ENCODE measurements around the gene SMIM20. TPM values are rescaled to one million over a fixed set of nuclear protein-coding genes. Genes with fewer than 3 reads are reported as not detected.
A peak's percentile ranks its signal among the peaks of the same experiment; 100 is the strongest.

Gene SMIM20
- total and polyA plus RNA-seq, 9 of the 15 experiments (the other 6 are each of a cell fraction or from before 2014, with no cell fraction given): 25.1 to 51.0 (median 38.9) TPM

DNA sequence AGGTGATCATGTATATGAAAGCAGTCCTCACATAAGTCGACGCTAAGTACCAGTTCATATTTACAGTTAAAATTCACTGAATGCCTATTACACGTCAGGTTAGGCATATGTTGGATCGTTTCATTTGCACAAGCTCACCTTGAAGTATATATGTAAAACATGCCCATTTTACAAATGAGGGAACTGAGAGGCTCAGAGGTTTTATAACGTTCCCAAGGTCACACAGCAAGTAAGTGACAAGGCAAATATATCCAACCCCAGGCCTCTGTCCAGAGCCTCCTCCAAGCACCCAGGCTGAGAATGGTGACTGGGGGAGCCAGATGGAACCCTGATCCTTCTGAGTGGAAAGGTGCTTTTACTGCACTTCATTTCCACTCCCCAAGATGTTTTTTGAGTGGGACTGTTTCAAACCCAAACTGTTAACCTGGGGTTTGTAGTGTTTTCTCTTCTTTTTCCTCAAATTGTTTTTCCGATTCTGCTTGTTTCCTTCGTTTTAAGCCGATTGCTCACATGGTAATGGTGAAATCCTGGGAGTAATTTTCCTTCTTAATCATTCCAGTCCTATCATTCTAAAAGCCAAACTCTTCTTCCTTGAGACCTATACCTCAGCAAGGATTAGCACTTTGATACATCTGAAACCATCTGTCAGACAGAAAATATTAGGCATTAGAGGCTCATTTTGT is 791 bp downstream of the SMIM20 start:
- in situ Hi-C loops (cut with MboI): no loop called here
- intact Hi-C loops (cut with micrococcal nuclease): loop anchor here (1.0 kb wide), 1 partner anchor 54 kb away; no protein-coding TSS in a partner anchor
- Histone ChIP-seq H3K27me3 (ENCODE audit: control insufficient read depth in 2 of 2, insufficient read depth in 2 of 2, low read length in 2 of 2) (peaks cover 18% of the 10 kb centered on the region in 2 experiments; a peak in 3 of 5 replicates), H3K4me1 (replicated peaks in 1 of 2; ENCODE audit: control insufficient read depth in 2 of 2, insufficient read depth in 2 of 2, low read length in 2 of 2) (peaks cover 18 to 20% of the 10 kb centered on the region in 2 experiments; a peak in 4 of 5 replicates), H4K20me1 (replicated peaks; ENCODE audit: control insufficient read depth, insufficient read depth, low read length) (no peaks in the 10 kb centered on the region), H3K36me3 (ENCODE audit: control insufficient read depth, insufficient read depth, low read length) (peaks cover 4% of the 10 kb centered on the region; the same call in 2 of the 3 replicates), H3K9ac (ENCODE audit: insufficient read depth in 1 of 2, low read depth in 2 of 2, low read length in 2 of 2) (peak overlapping the region; percentile 84 to 93), H3K79me2 (ENCODE audit: control insufficient read depth, insufficient read depth, low read length) (peaks cover 30% of the 10 kb centered on the region), H3K4me3 (peak overlapping the region; percentile 47), H3K9me3 (replicated peaks; ENCODE audit: control insufficient read depth, insufficient read depth, low read depth, low read length) (no peaks in the 10 kb centered on the region), H2AFZ (ENCODE audit: low read depth, low read length) (peak overlapping the region; percentile 89), H3K9me1 (ENCODE audit: control insufficient read depth, insufficient read depth, low read length) (no peaks in the 10 kb centered on the region), H3K4me2 (ENCODE audit: insufficient read depth, low read length) (peak overlapping the region; percentile 99), H3K27ac (ENCODE audit: extremely low read depth, low read depth, low read length) (peak overlapping the region; percentile 94)
- FAIRE-seq (no peak), DNase-seq (ENCODE audit: extremely low read depth in 1 of 4, low spot score in 3 of 4) (peak in 2 of 4 experiments; percentile 28 to 37), ATAC-seq (peak; percentile 21)
- ChIA-PET POLR2A (interaction anchor here (0.5 to 0.9 kb wide), 3 partner anchors 13 to 1201 kb away, joined by 3 to 4 read pairs (median 3); no protein-coding TSS in a partner anchor), CTCF (ENCODE audit: low intra/inter-chr PET ratio) (no interaction called here)
- BruUV-seq (replicated peaks): no TSS peak
- 5% methylated on average over 8 of the region's 8 CpGs for WGBS (ENCODE audit: insufficient coverage, low coverage, missing lambda C conversion rate)
- TF ChIP-seq SAP30 (IDR thresholded peaks at IDR 0.05; ENCODE audit: borderline replicate concordance, insufficient read depth, low read depth, low read length, poor library complexity, severe bottlenecking) (peak; percentile 18), FIP1L1 (IDR thresholded peaks at IDR 0.05; ENCODE audit: low read depth, low read length, poor library complexity, severe bottlenecking) (no peak), TCFL5 (CRISPR knock-in tag; conservative IDR thresholded peaks at IDR 0.05) (no peak), DPF2 (IDR thresholded peaks at IDR 0.05) (0 out of 2 replicates have a peak, but pooled peaks have one; percentile 10), ELF1 (tag; IDR thresholded peaks at IDR 0.05) (0 out of 2 replicates have a peak, but pooled peaks have one; percentile 39), CSDE1 (IDR thresholded peaks at IDR 0.05) (peak in 1 of 2 experiments; percentile 39; a peak in 1 of 4 replicates), TAF9B (IDR thresholded peaks at IDR 0.05; ENCODE audit: partially characterized antibody) (no peak), MTA1 (IDR thresholded peaks at IDR 0.05; ENCODE audit: borderline replicate concordance) (no peak), ZNF184 (CRISPR knock-in tag; IDR thresholded peaks at IDR 0.05) (no peak), HNRNPH1 (optimal IDR thresholded peaks at IDR 0.05; ENCODE audit: low read depth, low read length) (no peak), KDM1A (IDR thresholded peaks at IDR 0.05) (peak; percentile 23 to 31), POLR2H (tag; IDR thresholded peaks at IDR 0.05; ENCODE audit: low read depth) (peak; percentile 60)
- TF ChIP-seq, protein P1, sequence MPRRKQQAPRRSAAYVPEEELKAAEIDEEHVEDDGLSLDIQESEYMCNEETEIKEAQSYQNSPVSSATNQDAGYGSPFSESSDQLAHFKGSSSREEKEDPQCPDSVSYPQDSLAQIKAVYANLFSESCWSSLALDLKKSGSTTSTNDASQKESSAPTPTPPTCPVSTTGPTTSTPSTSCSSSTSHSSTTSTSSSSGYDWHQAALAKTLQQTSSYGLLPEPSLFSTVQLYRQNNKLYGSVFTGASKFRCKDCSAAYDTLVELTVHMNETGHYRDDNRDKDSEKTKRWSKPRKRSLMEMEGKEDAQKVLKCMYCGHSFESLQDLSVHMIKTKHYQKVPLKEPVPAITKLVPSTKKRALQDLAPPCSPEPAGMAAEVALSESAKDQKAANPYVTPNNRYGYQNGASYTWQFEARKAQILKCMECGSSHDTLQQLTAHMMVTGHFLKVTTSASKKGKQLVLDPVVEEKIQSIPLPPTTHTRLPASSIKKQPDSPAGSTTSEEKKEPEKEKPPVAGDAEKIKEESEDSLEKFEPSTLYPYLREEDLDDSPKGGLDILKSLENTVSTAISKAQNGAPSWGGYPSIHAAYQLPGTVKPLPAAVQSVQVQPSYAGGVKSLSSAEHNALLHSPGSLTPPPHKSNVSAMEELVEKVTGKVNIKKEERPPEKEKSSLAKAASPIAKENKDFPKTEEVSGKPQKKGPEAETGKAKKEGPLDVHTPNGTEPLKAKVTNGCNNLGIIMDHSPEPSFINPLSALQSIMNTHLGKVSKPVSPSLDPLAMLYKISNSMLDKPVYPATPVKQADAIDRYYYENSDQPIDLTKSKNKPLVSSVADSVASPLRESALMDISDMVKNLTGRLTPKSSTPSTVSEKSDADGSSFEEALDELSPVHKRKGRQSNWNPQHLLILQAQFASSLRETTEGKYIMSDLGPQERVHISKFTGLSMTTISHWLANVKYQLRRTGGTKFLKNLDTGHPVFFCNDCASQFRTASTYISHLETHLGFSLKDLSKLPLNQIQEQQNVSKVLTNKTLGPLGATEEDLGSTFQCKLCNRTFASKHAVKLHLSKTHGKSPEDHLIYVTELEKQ (CRISPR knock-in tag; IDR thresholded peaks at IDR 0.05): no peak
- TF ChIP-seq, protein P2, sequence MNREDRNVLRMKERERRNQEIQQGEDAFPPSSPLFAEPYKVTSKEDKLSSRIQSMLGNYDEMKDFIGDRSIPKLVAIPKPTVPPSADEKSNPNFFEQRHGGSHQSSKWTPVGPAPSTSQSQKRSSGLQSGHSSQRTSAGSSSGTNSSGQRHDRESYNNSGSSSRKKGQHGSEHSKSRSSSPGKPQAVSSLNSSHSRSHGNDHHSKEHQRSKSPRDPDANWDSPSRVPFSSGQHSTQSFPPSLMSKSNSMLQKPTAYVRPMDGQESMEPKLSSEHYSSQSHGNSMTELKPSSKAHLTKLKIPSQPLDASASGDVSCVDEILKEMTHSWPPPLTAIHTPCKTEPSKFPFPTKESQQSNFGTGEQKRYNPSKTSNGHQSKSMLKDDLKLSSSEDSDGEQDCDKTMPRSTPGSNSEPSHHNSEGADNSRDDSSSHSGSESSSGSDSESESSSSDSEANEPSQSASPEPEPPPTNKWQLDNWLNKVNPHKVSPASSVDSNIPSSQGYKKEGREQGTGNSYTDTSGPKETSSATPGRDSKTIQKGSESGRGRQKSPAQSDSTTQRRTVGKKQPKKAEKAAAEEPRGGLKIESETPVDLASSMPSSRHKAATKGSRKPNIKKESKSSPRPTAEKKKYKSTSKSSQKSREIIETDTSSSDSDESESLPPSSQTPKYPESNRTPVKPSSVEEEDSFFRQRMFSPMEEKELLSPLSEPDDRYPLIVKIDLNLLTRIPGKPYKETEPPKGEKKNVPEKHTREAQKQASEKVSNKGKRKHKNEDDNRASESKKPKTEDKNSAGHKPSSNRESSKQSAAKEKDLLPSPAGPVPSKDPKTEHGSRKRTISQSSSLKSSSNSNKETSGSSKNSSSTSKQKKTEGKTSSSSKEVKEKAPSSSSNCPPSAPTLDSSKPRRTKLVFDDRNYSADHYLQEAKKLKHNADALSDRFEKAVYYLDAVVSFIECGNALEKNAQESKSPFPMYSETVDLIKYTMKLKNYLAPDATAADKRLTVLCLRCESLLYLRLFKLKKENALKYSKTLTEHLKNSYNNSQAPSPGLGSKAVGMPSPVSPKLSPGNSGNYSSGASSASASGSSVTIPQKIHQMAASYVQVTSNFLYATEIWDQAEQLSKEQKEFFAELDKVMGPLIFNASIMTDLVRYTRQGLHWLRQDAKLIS (CRISPR knock-in tag; IDR thresholded peaks at IDR 0.05): no peak
